ENCODE measurements around the gene MYO3A.

The MYO3A gene

GRCh38 chr10:26046073-26046700 is 112.2 kb downstream of the MYO3A start:
- no peaks in the 10 kb centered on the region for H3K79me2 ChIP-seq (ENCODE audit: low read length)
- H3K36me3 ChIP-seq (replicated peaks; ENCODE audit: insufficient read depth, low read length): no peaks in the 10 kb centered on the region
- H3K4me1 ChIP-seq (ENCODE audit: low read length): no peaks in the 10 kb centered on the region
- H3K9me3 ChIP-seq (replicated peaks; ENCODE audit: insufficient read depth, low read length): no peaks in the 10 kb centered on the region
- H3K27me3 ChIP-seq (replicated peaks; ENCODE audit: insufficient read depth, low read length): no peaks in the 10 kb centered on the region
- no peak for TF ChIP-seq EZH2 (optimal IDR thresholded peaks at IDR 0.05; ENCODE audit: low read depth, low read length)
- no peak for TF ChIP-seq CTCF (IDR thresholded peaks at IDR 0.05; ENCODE audit: low read length)
- no peak for TF ChIP-seq EZH2phosphoT487 (IDR thresholded peaks at IDR 0.05; ENCODE audit: low read length)
- no peak overlapping the region for H2AFZ ChIP-seq (ENCODE audit: low read length)
- DNase-seq: no peak
- H3F3A ChIP-seq (ENCODE audit: insufficient read depth, low read length): no peaks in the 10 kb centered on the region
- no peak overlapping the region for H3K9ac ChIP-seq (ENCODE audit: low read length)
- no peaks in the 10 kb centered on the region for H4K20me1 ChIP-seq (ENCODE audit: insufficient read depth, low read length)
- H3K9me2 ChIP-seq (replicated peaks; ENCODE audit: insufficient read depth, low read length): no peaks in the 10 kb centered on the region
- H3K4me2 ChIP-seq (ENCODE audit: low read depth, low read length): no peak overlapping the region
- H3K4me3 ChIP-seq (ENCODE audit: low read length): no peak overlapping the region
- no peak overlapping the region for H3K27ac ChIP-seq (ENCODE audit: low read length)

GRCh38 chr10:26048756-26049155 is 114.7 kb downstream of the MYO3A start:
- H3K4me3 ChIP-seq (ENCODE audit: low read length): no peak overlapping the region
- no peak for TF ChIP-seq EZH2phosphoT487 (IDR thresholded peaks at IDR 0.05; ENCODE audit: low read length)
- no peak for TF ChIP-seq EZH2 (optimal IDR thresholded peaks at IDR 0.05; ENCODE audit: low read depth, low read length)
- no peak for TF ChIP-seq CTCF (IDR thresholded peaks at IDR 0.05; ENCODE audit: low read length)

GRCh38 chr10:26052326-26052725 is 118.3 kb downstream of the MYO3A start:
- Histone ChIP-seq H3K27ac (ENCODE audit: low read length) (no peak overlapping the region), H3K4me1 (ENCODE audit: low read length) (no peaks in the 10 kb centered on the region), H3K9me2 (replicated peaks; ENCODE audit: insufficient read depth, low read length) (no peaks in the 10 kb centered on the region), H3K4me2 (ENCODE audit: low read depth, low read length) (no peak overlapping the region), H3K36me3 (replicated peaks; ENCODE audit: insufficient read depth, low read length) (no peaks in the 10 kb centered on the region), H2AFZ (ENCODE audit: low read length) (no peak overlapping the region), H3K27me3 (replicated peaks; ENCODE audit: insufficient read depth, low read length) (no peaks in the 10 kb centered on the region), H3K79me2 (ENCODE audit: low read length) (no peaks in the 10 kb centered on the region), H3F3A (ENCODE audit: insufficient read depth, low read length) (no peaks in the 10 kb centered on the region), H4K20me1 (ENCODE audit: insufficient read depth, low read length) (no peaks in the 10 kb centered on the region), H3K9ac (ENCODE audit: low read length) (no peak overlapping the region), H3K4me3 (ENCODE audit: low read length) (no peak overlapping the region), H3K9me3 (replicated peaks; ENCODE audit: insufficient read depth, low read length) (no peaks in the 10 kb centered on the region)
- TF ChIP-seq CTCF (IDR thresholded peaks at IDR 0.05; ENCODE audit: low read length) (no peak), EZH2 (optimal IDR thresholded peaks at IDR 0.05; ENCODE audit: low read depth, low read length) (no peak), EZH2phosphoT487 (IDR thresholded peaks at IDR 0.05; ENCODE audit: low read length) (no peak)
- DNase-seq: no peak

More at GRCh38 chr10:26048756-26049155, 114.7 kb downstream of the MYO3A start:
- H3F3A ChIP-seq (ENCODE audit: insufficient read depth, low read length): no peaks in the 10 kb centered on the region
- H3K79me2 ChIP-seq (ENCODE audit: low read length): no peaks in the 10 kb centered on the region
- no peak overlapping the region for H2AFZ ChIP-seq (ENCODE audit: low read length)
- no peaks in the 10 kb centered on the region for H3K9me2 ChIP-seq (replicated peaks; ENCODE audit: insufficient read depth, low read length)
- no peaks in the 10 kb centered on the region for H4K20me1 ChIP-seq (ENCODE audit: insufficient read depth, low read length)
- DNase-seq: no peak
- H3K27me3 ChIP-seq (replicated peaks; ENCODE audit: insufficient read depth, low read length): no peaks in the 10 kb centered on the region
- H3K9ac ChIP-seq (ENCODE audit: low read length): no peak overlapping the region
- H3K36me3 ChIP-seq (replicated peaks; ENCODE audit: insufficient read depth, low read length): no peaks in the 10 kb centered on the region
- no peak overlapping the region for H3K27ac ChIP-seq (ENCODE audit: low read length)
- H3K4me2 ChIP-seq (ENCODE audit: low read depth, low read length): no peak overlapping the region
- no peaks in the 10 kb centered on the region for H3K9me3 ChIP-seq (replicated peaks; ENCODE audit: insufficient read depth, low read length)
- H3K4me1 ChIP-seq (ENCODE audit: low read length): no peaks in the 10 kb centered on the region

Data from MM.1S (cell line).